ENCODE measurements around the gene ABCA3. TPM values are rescaled to one million over a fixed set of nuclear protein-coding genes. Genes with fewer than 3 reads are reported as not detected.

The ABCA3 gene
- total RNA-seq, 2 experiments from 2014 or later, result 8.3 to 8.7 TPM

GRCh38 chr16:2235695-2236336 is 104.7 kb downstream of the ABCA3 start:
- Mint-ChIP-seq H3K36me3 (ENCODE audit: low read depth) (peaks cover 5% of the 10 kb centered on the region), H3K4me3 (no peak overlapping the region), H3K27ac (no peak overlapping the region), H3K27me3 (no peaks in the 10 kb centered on the region), H3K9me3 (no peaks in the 10 kb centered on the region), H3K4me1 (no peaks in the 10 kb centered on the region)
- ChIA-PET POLR2A (interaction anchor here (0.8 to 2.5 kb wide), 3 partner anchors 10 to 21 kb away, joined by 3 to 11 read pairs (median 7); partner anchors contain the start of genes ECI1 and PGP), CTCF (no interaction called here)
- DNase-seq, result no peak

- peaks cover 5% of the 10 kb centered on the region for H3K36me3 Mint-ChIP-seq (ENCODE audit: low read depth)
- ChIA-PET CTCF (no interaction called here), POLR2A (no interaction called here)
- no peak overlapping the region for H3K4me3 Mint-ChIP-seq
- H3K27me3 Mint-ChIP-seq, result no peaks in the 10 kb centered on the region
- no peaks in the 10 kb centered on the region for H3K9me3 Mint-ChIP-seq
- no peak overlapping the region for H3K27ac Mint-ChIP-seq
- no peaks in the 10 kb centered on the region for H3K4me1 Mint-ChIP-seq
- DNase-seq, result no peak
These were observed 105.3 kb downstream of the ABCA3 start for GRCh38 chr16:2235234-2235651.

- H3K4me3 Mint-ChIP-seq, result no peak overlapping the region
- ChIA-PET CTCF (no interaction called here), POLR2A (no interaction called here)
- H3K27me3 Mint-ChIP-seq, result no peaks in the 10 kb centered on the region
- no peaks in the 10 kb centered on the region for H3K9me3 Mint-ChIP-seq
- no peak overlapping the region for H3K27ac Mint-ChIP-seq
- DNase-seq, result no peak
- H3K36me3 Mint-ChIP-seq (ENCODE audit: low read depth), result peaks cover 9% of the 10 kb centered on the region
- no peaks in the 10 kb centered on the region for H3K4me1 Mint-ChIP-seq
These were observed 105.7 kb downstream of the ABCA3 start for GRCh38 chr16:2234813-2235170.

GRCh38 chr16:2233872-2234812 is 106.4 kb downstream of the ABCA3 start:
- H3K27me3 Mint-ChIP-seq, result no peaks in the 10 kb centered on the region
- CTCF ChIA-PET, result no interaction called here

GRCh38 chr16:2233046-2233775 is 107.3 kb downstream of the ABCA3 start:
- ChIA-PET CTCF (no interaction called here), POLR2A (interaction anchor here (2.0 kb wide), 1 partner anchor 17 kb away, joined by 7 read pairs; no protein-coding TSS in a partner anchor)
- H3K4me1 Mint-ChIP-seq, result no peaks in the 10 kb centered on the region
- DNase-seq, result no peak
- H3K27ac Mint-ChIP-seq, result no peak overlapping the region
- H3K4me3 Mint-ChIP-seq, result no peak overlapping the region
- peaks cover 10% of the 10 kb centered on the region for H3K36me3 Mint-ChIP-seq (ENCODE audit: low read depth)
- no peaks in the 10 kb centered on the region for H3K27me3 Mint-ChIP-seq
- H3K9me3 Mint-ChIP-seq, result no peaks in the 10 kb centered on the region

More at GRCh38 chr16:2233872-2234812, 106.4 kb downstream of the ABCA3 start:
- Mint-ChIP-seq H3K9me3 (no peaks in the 10 kb centered on the region), H3K4me3 (no peak overlapping the region), H3K4me1 (no peaks in the 10 kb centered on the region), H3K27ac (no peak overlapping the region), H3K36me3 (ENCODE audit: low read depth) (peaks cover 10% of the 10 kb centered on the region)
- DNase-seq, result no peak
- POLR2A ChIA-PET, result interaction anchor here (2.0 kb wide), 1 partner anchor 16 kb away, joined by 7 read pairs; no protein-coding TSS in a partner anchor

GRCh38 chr16:2232094-2232990 is 108.2 kb downstream of the ABCA3 start:
- POLR2A ChIA-PET, result interaction anchor here (2.0 kb wide), 1 partner anchor 18 kb away, joined by 7 read pairs; no protein-coding TSS in a partner anchor
- H3K27ac Mint-ChIP-seq, result no peak overlapping the region
- H3K27me3 Mint-ChIP-seq, result no peaks in the 10 kb centered on the region
- no peak for DNase-seq
- peaks cover 10% of the 10 kb centered on the region for H3K36me3 Mint-ChIP-seq (ENCODE audit: low read depth)
- CTCF ChIA-PET, result no interaction called here
- H3K4me3 Mint-ChIP-seq, result no peak overlapping the region
- no peaks in the 10 kb centered on the region for H3K4me1 Mint-ChIP-seq
- H3K9me3 Mint-ChIP-seq, result no peaks in the 10 kb centered on the region

- no peak overlapping the region for H3K27ac Mint-ChIP-seq
- no peaks in the 10 kb centered on the region for H3K27me3 Mint-ChIP-seq
- no peaks in the 10 kb centered on the region for H3K9me3 Mint-ChIP-seq
- DNase-seq, result no peak
- POLR2A ChIA-PET, result no interaction called here
- peaks cover 2% of the 10 kb centered on the region for H3K4me1 Mint-ChIP-seq
- CTCF ChIA-PET, result no interaction called here
- H3K4me3 Mint-ChIP-seq, result no peak overlapping the region
- peaks cover 13% of the 10 kb centered on the region for H3K36me3 Mint-ChIP-seq (ENCODE audit: low read depth)
These were observed 109.3 kb downstream of the ABCA3 start for GRCh38 chr16:2231016-2231931.

- H3K4me1 Mint-ChIP-seq, result peaks cover 7% of the 10 kb centered on the region
- DNase-seq, result no peak
- H3K27me3 Mint-ChIP-seq, result no peaks in the 10 kb centered on the region
- no peaks in the 10 kb centered on the region for H3K9me3 Mint-ChIP-seq
- CTCF ChIA-PET, result no interaction called here
- POLR2A ChIA-PET, result no interaction called here
- H3K27ac Mint-ChIP-seq, result no peak overlapping the region
- H3K36me3 Mint-ChIP-seq (ENCODE audit: low read depth), result peaks cover 13% of the 10 kb centered on the region
- H3K4me3 Mint-ChIP-seq, result no peak overlapping the region
These were observed 110.2 kb downstream of the ABCA3 start for GRCh38 chr16:2230376-2230775.

GRCh38 chr16:2229632-2230250 is 110.8 kb downstream of the ABCA3 start:
- no peak for DNase-seq
- Mint-ChIP-seq H3K27ac (no peak overlapping the region), H3K4me1 (peaks cover 11% of the 10 kb centered on the region), H3K27me3 (no peaks in the 10 kb centered on the region), H3K36me3 (ENCODE audit: low read depth) (peaks cover 11% of the 10 kb centered on the region), H3K9me3 (no peaks in the 10 kb centered on the region), H3K4me3 (no peak overlapping the region)
- POLR2A ChIA-PET, result no interaction called here
- CTCF ChIA-PET, result no interaction called here

GRCh38 chr16:2229091-2229490 is 111.4 kb downstream of the ABCA3 start:
- Mint-ChIP-seq H3K36me3 (ENCODE audit: low read depth) (peaks cover 11% of the 10 kb centered on the region), H3K27ac (no peak overlapping the region), H3K4me1 (peaks cover 17% of the 10 kb centered on the region), H3K27me3 (no peaks in the 10 kb centered on the region), H3K9me3 (no peaks in the 10 kb centered on the region), H3K4me3 (no peak overlapping the region)
- ChIA-PET CTCF (no interaction called here), POLR2A (no interaction called here)
- DNase-seq, result no peak

GRCh38 chr16:2228161-2228824 is 112.2 kb downstream of the ABCA3 start:
- no peak for DNase-seq
- ChIA-PET POLR2A (interaction anchor here (1.3 to 1.5 kb wide), 2 partner anchors 22 to 24 kb away, joined by 3 read pairs; partner anchors contain the start of gene ECI1), CTCF (no interaction called here)
- no peak overlapping the region for H3K27ac Mint-ChIP-seq
- H3K4me3 Mint-ChIP-seq, result no peak overlapping the region
- H3K4me1 Mint-ChIP-seq, result peaks cover 19% of the 10 kb centered on the region
- H3K36me3 Mint-ChIP-seq (ENCODE audit: low read depth), result peaks cover 11% of the 10 kb centered on the region
- H3K9me3 Mint-ChIP-seq, result no peaks in the 10 kb centered on the region
- no peaks in the 10 kb centered on the region for H3K27me3 Mint-ChIP-seq

Data from activated CD4-positive, alpha-beta memory T cell treated with anti-CD3 and anti-CD28 coated beads, Interleukin-2, amount 10 ng/mL, durations not matched to agents 7 days and 5 days (primary cell).